NCI-H1436 treated with DMSO at 0.1 percent for 48 hours (cell line): ENCODE data around the gene ERCC2.
A peak's percentile ranks its signal among the peaks of the same experiment; 100 is the strongest.
"Not testable (repeated sequence)": the region's sequence is repeated elsewhere in the genome, so short reads cannot be mapped to it uniquely, and the experiment has no call there.

ENCODE experiments used
- DNase-seq: peaks from one replicate; lab custom pipeline; 2025; lab: John Stamatoyannopoulos, UW

ERCC2 gene

DNA sequence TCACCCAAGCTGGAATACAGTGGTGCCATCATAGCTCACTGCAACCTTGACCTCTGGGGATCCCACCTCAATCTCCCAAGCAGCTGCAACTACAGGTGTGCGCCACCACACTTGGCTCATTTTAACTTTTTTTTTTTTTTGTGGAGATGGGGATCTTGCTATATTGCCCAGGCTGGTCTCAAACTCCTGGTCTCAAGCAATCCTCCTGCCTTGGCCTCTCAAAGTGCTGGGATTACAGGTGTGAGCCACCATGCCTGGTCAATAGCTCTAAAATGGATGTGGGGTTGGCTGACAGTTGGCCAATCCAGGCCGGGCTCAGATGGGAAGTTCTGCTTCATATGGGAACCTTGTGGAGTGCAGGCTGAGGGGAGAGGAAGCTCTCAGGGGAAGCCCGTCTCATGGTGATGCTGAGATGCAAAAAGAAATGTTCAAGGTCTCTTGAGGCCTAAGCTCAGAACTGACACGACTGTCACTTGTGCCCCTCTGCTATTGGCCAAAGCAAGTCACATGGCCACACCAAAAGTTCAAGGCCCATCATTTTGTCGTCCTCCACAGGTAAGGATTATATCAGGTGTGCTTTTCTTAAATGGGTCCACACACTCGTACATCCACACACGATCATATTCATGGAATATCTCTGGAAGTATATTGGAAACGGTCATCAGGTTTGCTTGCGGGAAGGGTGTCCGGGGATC, 36.6 kb downstream of the ERCC2 start:
- DNase-seq, result no peak

DNA sequence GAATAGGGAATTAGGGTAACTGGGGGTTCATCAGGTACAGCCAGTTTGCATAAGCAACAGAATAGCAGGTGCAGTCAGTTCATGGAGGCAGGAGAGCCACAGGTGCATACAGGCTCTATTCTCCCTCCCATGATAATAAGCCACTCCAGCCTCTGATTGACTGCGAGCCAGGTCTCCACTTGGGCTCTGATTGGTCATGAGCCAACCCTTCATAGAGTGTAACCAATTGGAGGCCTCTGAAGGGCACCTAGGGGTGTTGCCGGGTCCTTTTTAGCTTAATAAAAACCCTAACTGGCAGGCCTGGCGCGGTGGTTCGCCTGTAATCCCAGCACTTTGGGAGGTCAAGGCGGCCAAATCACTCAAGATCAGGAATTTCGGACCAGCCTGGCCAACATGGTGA, 39.0 kb downstream of the ERCC2 start:
- DNase-seq, result peak; percentile 42

DNA sequence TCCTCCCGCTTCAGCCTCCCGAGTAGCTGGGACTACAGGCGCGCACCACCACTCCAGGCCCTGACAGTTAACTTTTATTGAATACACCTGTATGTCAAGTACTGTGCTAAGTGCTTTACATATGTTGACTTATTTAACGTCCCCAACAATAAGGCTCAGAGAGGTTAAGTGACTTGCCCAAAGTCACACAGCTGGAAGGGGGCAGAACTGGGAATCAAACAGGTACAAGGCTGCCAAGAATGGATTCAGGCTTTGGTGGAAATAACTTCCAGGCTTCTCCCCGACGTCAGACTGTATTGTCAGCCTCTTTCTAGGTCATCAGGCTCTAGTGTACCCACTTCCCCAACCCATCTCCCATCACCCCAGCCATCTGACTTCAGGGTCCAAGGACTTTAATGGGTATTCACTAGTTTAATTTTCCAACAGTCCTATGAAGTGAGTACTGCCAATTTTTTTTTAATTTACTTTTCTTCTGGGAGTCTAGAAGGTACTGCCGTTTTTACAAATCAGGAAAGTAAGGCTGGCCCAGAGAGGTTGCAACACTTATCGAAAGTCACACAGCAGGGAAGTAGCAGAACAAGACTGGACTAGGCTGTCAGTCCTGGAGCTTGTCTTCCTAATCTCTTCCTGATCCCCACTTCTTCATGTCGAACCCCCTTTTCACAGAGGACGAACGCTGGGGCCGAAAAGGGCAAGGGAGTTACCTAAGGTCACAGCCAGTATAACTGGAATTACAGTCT, 42.8 kb downstream of the ERCC2 start:
- no peak for DNase-seq

- no peak for DNase-seq
These were observed 45.9 kb downstream of the ERCC2 start for GRCh38 chr19:45324349-45324907.

- DNase-seq, result no peak
These were observed 46.7 kb downstream of the ERCC2 start for GRCh38 chr19:45323671-45324081.

GRCh38 chr19:45322744-45323281, 47.6 kb downstream of the ERCC2 start, which contains the start of gene CKM:
CKM (minus strand) TSS chr19:45322875; CDS start chr19:45319713, 3,162 bp downstream.
- no peak for DNase-seq

DNA sequence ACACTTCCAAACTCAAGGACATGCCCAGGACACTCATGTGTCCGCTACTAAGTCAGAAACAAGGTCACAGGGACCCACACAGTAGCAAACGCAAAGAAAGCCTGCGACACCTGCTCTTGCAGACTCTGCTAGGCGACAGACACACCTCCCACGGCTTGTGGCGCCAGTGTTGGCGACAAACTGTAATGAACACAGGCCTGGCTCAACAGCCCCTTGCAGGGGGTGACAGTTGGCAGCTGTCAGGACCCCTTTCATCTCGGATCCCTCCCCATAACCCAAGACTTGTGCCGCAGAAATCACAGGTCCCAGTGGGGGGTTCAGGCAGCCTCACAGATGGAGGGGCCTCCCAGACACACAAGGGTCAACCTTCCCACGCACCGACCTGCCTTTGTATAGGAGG, 48.1 kb downstream of the ERCC2 start:
- no peak for DNase-seq

DNA sequence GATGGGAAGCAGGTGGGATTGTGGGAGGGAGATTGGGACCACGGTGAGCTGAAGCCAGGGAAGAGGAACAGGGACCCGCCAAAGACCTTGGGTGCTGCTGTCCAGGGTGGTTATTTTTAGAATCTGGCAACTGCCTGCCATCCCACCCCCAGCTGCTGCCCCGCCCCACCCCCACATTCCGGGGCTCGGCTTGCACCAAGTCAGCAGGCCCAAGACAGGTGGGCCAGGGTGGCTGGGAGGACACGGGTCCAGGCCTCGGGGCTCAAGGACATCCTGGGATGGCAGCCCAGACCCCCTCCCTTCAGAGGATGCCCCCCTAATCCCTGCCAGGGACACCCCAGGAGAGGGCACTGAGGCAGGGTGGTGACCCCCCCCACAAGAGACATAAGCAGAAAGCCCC, 48.5 kb downstream of the ERCC2 start:
- DNase-seq, result no peak

DNA sequence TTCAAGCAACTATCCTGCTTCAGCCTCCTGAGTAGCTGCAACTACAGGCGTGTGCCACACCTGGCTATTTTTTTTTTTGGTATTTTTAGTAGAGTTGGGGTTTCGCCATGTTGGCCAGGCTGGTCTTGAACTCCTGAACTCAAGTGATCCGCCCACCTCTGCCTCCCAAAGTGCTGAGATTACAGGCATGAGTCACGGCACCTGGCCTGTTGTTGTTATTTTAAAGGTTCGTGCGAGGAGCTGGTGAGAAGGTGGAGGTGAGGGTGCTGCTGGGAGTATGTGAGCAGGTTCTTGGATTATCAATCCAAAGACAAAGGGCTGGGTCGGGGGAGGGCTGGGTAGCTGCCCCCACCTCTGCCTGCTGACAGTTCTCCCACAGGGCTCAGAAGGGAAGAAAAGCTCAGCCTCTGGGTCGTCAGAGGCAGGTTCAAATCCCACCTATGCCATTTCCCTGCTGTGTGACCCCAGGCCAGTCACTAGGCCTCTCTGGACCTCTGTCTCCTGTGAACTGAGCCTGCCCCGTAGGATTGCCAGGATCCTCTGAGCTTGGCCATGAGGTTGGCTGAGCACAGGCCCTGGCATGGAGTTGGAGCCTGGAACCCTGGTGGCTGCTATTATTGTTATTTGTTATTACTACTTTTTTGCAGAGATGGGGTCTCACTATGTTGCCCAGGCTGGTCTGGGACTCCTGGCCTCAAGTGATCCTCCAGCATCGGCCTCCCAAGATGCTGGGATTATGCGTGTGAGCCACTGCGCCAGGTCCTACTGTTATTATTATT, 49.2 kb downstream of the ERCC2 start:
- no peak for DNase-seq

DNA sequence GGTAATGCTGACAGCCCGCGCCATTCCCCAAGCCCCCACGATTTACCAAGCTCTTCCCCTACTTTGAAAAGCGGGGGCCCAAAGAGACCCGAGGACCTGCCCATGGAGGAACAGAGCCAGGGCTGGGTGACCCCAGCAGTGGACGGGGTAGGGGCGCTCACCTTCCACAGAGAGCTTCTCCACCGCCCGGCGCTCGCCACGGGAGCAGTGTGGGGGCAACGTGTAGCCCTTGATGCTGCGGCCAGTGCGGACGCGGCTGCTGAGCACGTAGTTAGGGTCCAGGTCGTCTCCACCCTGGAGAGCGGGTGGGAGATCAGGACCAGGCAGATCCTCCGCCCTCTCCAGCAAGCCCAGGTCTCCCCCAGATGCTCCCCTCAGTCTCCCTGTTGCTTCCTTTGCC, 55.1 kb downstream of the ERCC2 start:
- DNase-seq, result no peak

- DNase-seq, result no peak
These were observed 55.6 kb downstream of the ERCC2 start for GRCh38 chr19:45314708-45315245.

DNA sequence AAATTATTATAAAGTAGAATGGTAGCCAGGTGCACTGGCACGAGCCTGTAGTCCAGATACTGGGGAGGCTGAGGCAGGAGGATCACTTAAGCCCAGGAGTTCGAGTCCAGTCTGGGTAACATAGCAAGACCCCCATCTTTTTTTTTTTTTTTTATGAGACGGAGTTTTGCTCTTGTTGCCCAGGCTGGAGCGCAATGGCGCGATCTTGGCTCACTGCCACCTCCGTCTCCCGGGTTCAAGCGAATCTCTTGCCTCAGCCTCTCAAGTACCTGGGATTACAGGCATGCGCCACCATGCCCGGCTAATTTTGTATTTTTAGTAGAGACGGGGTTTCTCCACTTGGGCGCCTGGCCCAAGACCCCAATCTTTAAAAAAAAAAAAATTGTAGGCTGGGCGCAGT, 58.1 kb downstream of the ERCC2 start:
- DNase-seq, result not testable (repeated sequence)

GRCh38 chr19:45311621-45312020, 58.8 kb downstream of the ERCC2 start:
- DNase-seq, result no peak

DNA sequence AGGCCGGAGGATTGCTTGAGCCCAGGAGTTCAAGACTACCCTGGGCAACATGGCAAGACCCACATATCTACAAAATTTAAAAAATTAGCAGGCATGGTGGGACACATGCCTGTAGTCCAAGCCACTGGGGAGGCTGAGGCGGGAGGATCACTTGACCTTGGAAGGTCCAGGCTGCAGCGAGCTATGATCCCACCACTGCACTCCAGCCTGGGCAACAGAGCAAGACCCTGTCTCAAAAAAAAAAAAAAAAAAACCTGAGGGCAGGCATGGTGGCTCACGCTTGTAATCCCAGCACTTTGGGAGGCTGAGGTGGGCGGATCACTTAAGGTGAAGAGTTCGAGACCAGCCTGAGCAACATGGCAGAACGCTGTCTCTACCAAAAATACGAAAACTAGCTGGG, 61.1 kb downstream of the ERCC2 start:
- DNase-seq, result not testable (repeated sequence)

DNA sequence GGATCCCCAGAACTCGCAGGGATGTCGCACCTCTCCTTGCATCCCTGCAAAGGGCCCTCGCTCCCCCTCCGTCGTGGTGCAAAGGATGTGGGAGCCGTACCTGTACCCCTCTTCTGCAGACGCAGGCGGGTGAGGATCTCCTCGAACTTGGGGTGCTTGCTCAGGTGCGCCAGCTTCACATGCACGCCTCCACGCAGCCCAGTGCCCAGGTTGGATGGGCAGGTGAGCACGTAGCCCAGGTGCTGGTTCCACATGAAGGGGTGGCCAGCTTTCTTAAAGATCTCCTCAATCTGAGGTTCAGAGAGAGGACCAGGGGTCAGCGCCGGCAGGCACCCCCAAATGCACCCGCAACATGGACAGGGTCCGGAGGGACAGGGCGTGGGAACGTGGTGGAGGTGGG, 63.0 kb downstream of the ERCC2 start:
- no peak for DNase-seq

GRCh38 chr19:45306518-45307027, 63.8 kb downstream of the ERCC2 start:
- peak; percentile 70 for DNase-seq

DNA sequence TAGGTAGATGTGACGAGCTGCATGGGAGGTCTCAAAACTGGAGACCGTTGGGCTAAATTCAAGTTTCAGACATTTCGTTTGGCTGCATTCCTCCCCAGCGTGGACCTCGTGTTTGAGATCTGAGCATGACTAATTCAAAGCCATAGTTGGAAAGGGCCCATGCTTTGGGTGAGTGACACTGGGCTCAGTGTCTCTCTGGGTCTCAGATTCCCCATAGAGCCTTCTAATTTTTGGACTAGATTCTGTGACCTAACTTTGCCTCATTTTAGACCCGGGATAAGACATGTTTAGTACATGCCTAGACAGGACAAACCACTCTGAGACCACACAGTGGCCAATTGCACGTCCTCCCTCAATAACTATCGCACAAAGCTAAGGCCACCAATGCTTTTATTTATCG, 64.3 kb downstream of the ERCC2 start:
- DNase-seq, result no peak

DNA sequence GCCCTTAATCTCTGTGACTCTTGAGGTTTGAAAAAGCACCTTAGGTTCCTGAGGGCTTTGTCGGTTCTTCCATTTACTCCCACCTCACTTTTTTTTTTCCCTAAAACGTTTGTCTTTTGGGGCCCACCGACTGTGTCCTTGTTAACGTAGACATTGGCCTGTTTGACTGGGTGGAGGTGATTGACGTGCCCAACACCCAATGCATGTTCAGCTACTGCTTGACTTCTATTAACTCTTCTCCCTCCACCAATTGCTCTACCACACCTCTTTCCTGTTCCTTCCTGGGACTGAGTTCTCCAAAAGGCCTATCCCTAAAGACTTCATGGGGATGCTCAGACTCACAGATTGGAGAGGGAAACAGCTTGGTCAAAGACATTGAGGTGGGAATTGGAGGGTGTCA, 65.0 kb downstream of the ERCC2 start:
- no peak for DNase-seq

GRCh38 chr19:45305007-45305406, 65.4 kb downstream of the ERCC2 start:
- no peak for DNase-seq

DNA sequence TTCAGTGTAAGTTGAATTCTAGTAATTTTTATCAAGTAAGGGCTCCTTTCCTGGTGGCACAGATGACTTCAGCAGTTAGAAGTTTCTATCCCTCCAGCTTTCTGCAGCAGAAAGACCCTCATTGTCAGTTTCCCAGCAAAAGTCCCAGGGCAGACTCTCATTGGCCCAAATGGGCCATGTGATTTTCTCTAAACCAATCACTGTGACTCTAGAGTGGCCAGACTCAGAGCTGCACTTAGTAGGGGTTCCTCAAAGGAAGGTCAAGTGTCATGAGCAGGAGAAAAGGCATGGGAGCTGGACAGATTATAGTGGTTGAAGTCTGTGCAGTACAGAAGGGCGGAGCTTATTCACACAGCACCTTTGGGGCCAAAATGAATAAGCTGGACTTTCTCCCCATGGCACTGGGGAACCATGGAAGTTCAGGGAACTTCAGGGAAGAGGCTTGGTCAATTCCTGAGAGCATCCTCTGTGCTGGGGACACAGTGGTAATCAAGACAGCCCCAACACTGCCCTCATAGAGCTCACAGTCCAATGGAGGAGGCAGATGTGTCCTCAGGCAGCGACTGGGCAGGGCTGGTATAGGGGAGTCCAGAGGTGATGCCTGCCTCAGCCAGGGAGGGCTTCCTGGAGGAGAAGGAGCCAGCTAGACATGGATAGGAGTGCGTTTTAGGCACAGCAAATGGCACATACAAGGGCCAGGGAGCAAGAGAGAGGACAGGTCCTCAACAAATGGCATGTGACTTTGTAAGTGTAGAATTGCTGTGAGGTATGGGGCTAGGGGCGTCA, 66.0 kb downstream of the ERCC2 start:
- DNase-seq, result no peak
